A549 (cell line): ENCODE data around the gene CERK.

ENCODE experiments used
- CHD4 ChIP-seq: fragments of 200-600 bp; sonication (generic); IDR thresholded peaks from 2 replicates; pipeline ENCODE4 v1.6.1; 2016; ENCODE audit warnings: antibody characterized with exemption, mild to moderate bottlenecking, borderline replicate concordance
- EHMT2 ChIP-seq: fragments of 200-600 bp; sonication (generic); IDR thresholded peaks from 2 replicates; pipeline ENCODE4 v1.6.1; 2016; ENCODE audit warnings: antibody characterized with exemption, low read depth, mild to moderate bottlenecking, moderate library complexity
- HOXB13 ChIP-seq: fragments of 250-450 bp; sonication (Bioruptor Pico); IDR thresholded peaks from 2 replicates; pipeline ENCODE4 v1.5.0; 2020; ENCODE audit warnings: low read depth, mild to moderate bottlenecking, moderate library complexity
- MAZ ChIP-seq: fragments of 150-350 bp; IDR thresholded peaks from 2 replicates; pipeline ENCODE4 v1.6.1; 2014; ENCODE audit warnings: antibody characterized with exemption, low read depth, low read length, borderline replicate concordance
- MYC ChIP-seq: IDR thresholded peaks from 2 replicates; pipeline ENCODE4 v1.6.1; 2012; ENCODE audit warnings: mild to moderate bottlenecking, inconsistent platforms, low read length, improper control_type of control experiment, borderline replicate concordance
- POLR2A ChIP-seq: IDR thresholded peaks from 2 replicates; pipeline ENCODE4 v1.6.1; 2012; ENCODE audit warnings: mild to moderate bottlenecking, low read length
- ZNF302 ChIP-seq: fragments of 250-450 bp; sonication (Bioruptor Pico); IDR thresholded peaks from 2 replicates; pipeline ENCODE4 v1.9.0; 2021; ENCODE audit warnings: inconsistent platforms, mild to moderate bottlenecking, moderate library complexity
- TF ChIP-seq, protein P1 (sequence below): fragments of 150-350 bp; IDR thresholded peaks from 2 replicates; pipeline ENCODE4 v1.6.1; 2014; ENCODE audit warnings: low read depth, mild to moderate bottlenecking, low read length
- TF ChIP-seq, protein P2 (sequence below): fragments of >200 bp; sonication (Bioruptor Twin); formaldehyde crosslinking; IDR thresholded peaks from 3 replicates; pipeline ENCODE4 v1.5.1; 2016

DNA sequence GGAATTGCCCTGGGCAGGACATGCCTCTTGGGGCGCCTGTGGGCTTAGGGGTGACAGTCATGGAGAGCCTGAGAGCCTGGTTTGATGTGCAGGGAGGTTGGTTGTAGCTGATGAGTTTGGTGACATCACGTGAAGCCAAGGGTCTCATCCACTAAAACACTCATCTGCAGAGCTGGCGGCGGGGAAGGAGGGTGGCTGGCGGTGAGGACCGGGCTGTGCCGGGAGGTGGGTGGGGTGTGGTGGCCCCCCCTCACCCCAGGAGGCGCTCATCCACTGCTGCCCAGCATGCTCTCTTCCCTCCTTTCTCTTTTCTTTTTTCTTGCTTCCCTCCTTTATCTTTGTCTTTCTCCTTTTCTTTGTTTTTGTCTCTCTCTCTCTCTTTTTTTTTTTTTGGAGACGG lies 68.9 kb downstream of the CERK start:
- no peak for TF ChIP-seq EHMT2
- TF ChIP-seq CHD4 = no peak
- TF ChIP-seq, protein P1, sequence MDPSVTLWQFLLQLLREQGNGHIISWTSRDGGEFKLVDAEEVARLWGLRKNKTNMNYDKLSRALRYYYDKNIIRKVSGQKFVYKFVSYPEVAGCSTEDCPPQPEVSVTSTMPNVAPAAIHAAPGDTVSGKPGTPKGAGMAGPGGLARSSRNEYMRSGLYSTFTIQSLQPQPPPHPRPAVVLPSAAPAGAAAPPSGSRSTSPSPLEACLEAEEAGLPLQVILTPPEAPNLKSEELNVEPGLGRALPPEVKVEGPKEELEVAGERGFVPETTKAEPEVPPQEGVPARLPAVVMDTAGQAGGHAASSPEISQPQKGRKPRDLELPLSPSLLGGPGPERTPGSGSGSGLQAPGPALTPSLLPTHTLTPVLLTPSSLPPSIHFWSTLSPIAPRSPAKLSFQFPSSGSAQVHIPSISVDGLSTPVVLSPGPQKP = no peak
- TF ChIP-seq HOXB13 (CRISPR knock-in tag) = no peak
- no peak for TF ChIP-seq POLR2A
- TF ChIP-seq MYC = no peak
- TF ChIP-seq, protein P2, sequence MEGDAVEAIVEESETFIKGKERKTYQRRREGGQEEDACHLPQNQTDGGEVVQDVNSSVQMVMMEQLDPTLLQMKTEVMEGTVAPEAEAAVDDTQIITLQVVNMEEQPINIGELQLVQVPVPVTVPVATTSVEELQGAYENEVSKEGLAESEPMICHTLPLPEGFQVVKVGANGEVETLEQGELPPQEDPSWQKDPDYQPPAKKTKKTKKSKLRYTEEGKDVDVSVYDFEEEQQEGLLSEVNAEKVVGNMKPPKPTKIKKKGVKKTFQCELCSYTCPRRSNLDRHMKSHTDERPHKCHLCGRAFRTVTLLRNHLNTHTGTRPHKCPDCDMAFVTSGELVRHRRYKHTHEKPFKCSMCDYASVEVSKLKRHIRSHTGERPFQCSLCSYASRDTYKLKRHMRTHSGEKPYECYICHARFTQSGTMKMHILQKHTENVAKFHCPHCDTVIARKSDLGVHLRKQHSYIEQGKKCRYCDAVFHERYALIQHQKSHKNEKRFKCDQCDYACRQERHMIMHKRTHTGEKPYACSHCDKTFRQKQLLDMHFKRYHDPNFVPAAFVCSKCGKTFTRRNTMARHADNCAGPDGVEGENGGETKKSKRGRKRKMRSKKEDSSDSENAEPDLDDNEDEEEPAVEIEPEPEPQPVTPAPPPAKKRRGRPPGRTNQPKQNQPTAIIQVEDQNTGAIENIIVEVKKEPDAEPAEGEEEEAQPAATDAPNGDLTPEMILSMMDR = no peak
- no peak for TF ChIP-seq MAZ
- TF ChIP-seq ZNF302 (CRISPR knock-in tag) = no peak
